HG03095 (cell line): ENCODE measurements around the gene TBXA2R.

ENCODE experiments used
- ATAC-seq: cut with Tn5 transposase; IDR thresholded peaks from one replicate; pipeline ENCODE4 v1.9.1; 2021; ENCODE audit warnings: moderate library complexity; ENCODE audit not compliant: unreplicated experiment

TBXA2R gene

GRCh38 chr19:3556978-3557460 is 49.7 kb downstream of the TBXA2R start:
- ATAC-seq = peak; percentile 27

GRCh38 chr19:3556423-3556977 is 50.2 kb downstream of the TBXA2R start:
- ATAC-seq = no peak

GRCh38 chr19:3555653-3556422 is 50.8 kb downstream of the TBXA2R start:
- no peak for ATAC-seq

- ATAC-seq = no peak
These were observed 52.2 kb downstream of the TBXA2R start for GRCh38 chr19:3554254-3555083.

GRCh38 chr19:3551792-3552095 is 54.9 kb downstream of the TBXA2R start:
- ATAC-seq = no peak

- no peak for ATAC-seq
These were observed 55.5 kb downstream of the TBXA2R start for GRCh38 chr19:3550947-3551791.

- ATAC-seq = no peak
These were observed 56.9 kb downstream of the TBXA2R start for GRCh38 chr19:3549816-3550215.

DNA sequence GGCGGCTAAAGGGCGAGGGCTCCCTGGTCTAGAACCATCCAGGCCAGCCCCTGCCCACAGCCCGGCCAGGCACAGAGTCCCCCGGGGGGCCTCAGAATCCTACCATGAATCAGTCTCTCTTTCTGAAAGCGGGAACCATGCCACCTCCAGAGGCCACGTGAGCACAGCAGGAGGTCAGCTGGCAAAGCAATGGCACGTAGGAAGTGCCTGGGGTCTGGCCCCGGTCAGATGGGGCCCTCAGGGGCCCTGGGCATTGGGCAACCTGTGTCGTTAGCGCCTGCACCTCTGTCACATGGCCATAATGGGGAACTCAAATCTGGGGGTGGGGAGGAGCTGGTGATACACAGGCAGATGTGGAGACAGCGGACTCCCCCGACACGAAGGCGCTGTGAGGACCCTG is 58.1 kb downstream of the TBXA2R start:
- no peak for ATAC-seq

DNA sequence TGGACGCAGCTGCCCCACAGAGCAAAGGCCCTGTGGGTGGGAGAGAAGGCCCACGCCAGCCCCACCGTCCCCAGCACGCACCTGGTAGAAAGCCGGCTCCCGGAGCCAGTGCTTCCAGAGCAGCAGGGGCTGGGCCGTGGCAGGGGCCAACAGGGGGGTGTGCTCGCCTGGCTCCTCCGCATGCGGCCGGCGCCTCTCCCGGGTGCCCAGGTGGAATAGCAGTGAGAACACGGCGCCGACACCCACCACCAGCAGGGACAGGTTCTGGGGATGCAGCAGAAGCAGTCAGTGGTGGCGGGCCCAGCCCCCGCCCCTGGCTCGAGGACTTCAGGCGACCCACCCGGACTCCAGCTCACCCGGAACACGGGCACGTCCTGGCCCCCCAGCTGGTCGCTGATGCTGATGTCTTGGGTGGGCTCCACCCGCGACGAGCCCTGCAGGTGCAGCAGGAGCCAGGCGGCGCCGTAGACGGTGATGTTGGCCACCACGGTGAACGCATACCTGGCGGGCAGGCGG is 58.9 kb downstream of the TBXA2R start:
- ATAC-seq = no peak

- ATAC-seq = no peak
These were observed 59.4 kb downstream of the TBXA2R start for GRCh38 chr19:3547301-3547731.

GRCh38 chr19:3546119-3546518 is 60.6 kb downstream of the TBXA2R start:
- ATAC-seq = no peak

- no peak for ATAC-seq
These were observed 61.0 kb downstream of the TBXA2R start for GRCh38 chr19:3545669-3546034.

GRCh38 chr19:3544742-3545668 is 61.7 kb downstream of the TBXA2R start:
- no peak for ATAC-seq
